ENCODE measurements around the gene JMJD8.

The JMJD8 gene

GRCh38 chr16:675884-676564 is 8.1 kb downstream of the JMJD8 start:
- Histone ChIP-seq H3K27me3 (replicated peaks; ENCODE audit: control insufficient read depth, insufficient read depth, low read length, poor library complexity, severe bottlenecking) (no peaks in the 10 kb centered on the region), H3K36me3 (ENCODE audit: control insufficient read depth, insufficient read depth, low read length) (peaks cover 29% of the 10 kb centered on the region), H3K27ac (ENCODE audit: insufficient read depth, low read length, poor library complexity, severe bottlenecking) (no peak overlapping the region), H3K4me1 (ENCODE audit: control insufficient read depth, insufficient read depth, low read length, poor library complexity, severe bottlenecking) (peaks cover 31% of the 10 kb centered on the region), H3K9me3 (ENCODE audit: control insufficient read depth, low read length) (no peaks in the 10 kb centered on the region), H3K4me3 (ENCODE audit: insufficient read depth, low read depth, low read length, poor library complexity, severe bottlenecking) (no peak overlapping the region)
- DNase-seq = no peak

- Histone ChIP-seq H3K27ac (ENCODE audit: insufficient read depth, low read length, poor library complexity, severe bottlenecking) (no peak within 1 kb of the TSS), H3K36me3 (ENCODE audit: control insufficient read depth, insufficient read depth, low read length) (peaks cover 37% of the 10 kb centered on the region), H3K4me3 (ENCODE audit: insufficient read depth, low read depth, low read length, poor library complexity, severe bottlenecking) (no peak within 1 kb of the TSS)
These were observed 8.9 kb downstream of the JMJD8 start, which contains the start of gene RHBDL1 for GRCh38 chr16:674968-675883. RHBDL1 (plus strand) TSS chr16:675671; CDS start chr16:675791, 120 bp downstream.

GRCh38 chr16:674214-674881 is 9.8 kb downstream of the JMJD8 start:
- Histone ChIP-seq H3K4me1 (ENCODE audit: control insufficient read depth, insufficient read depth, low read length, poor library complexity, severe bottlenecking) (peaks cover 24% of the 10 kb centered on the region), H3K27ac (ENCODE audit: insufficient read depth, low read length, poor library complexity, severe bottlenecking) (no peak overlapping the region), H3K9me3 (ENCODE audit: control insufficient read depth, low read length) (no peaks in the 10 kb centered on the region), H3K27me3 (replicated peaks; ENCODE audit: control insufficient read depth, insufficient read depth, low read length, poor library complexity, severe bottlenecking) (no peaks in the 10 kb centered on the region), H3K4me3 (ENCODE audit: insufficient read depth, low read depth, low read length, poor library complexity, severe bottlenecking) (no peak overlapping the region), H3K36me3 (ENCODE audit: control insufficient read depth, insufficient read depth, low read length) (peaks cover 45% of the 10 kb centered on the region)
- DNase-seq = no peak

More at GRCh38 chr16:674968-675883, 8.9 kb downstream of the JMJD8 start, which contains the start of gene RHBDL1:
- H3K4me1 ChIP-seq (ENCODE audit: control insufficient read depth, insufficient read depth, low read length, poor library complexity, severe bottlenecking) = peaks cover 27% of the 10 kb centered on the region
- H3K27me3 ChIP-seq (replicated peaks; ENCODE audit: control insufficient read depth, insufficient read depth, low read length, poor library complexity, severe bottlenecking) = no peaks in the 10 kb centered on the region
- no peak for DNase-seq
- no peaks in the 10 kb centered on the region for H3K9me3 ChIP-seq (ENCODE audit: control insufficient read depth, low read length)

GRCh38 chr16:673399-673991 is 10.6 kb downstream of the JMJD8 start:
- Histone ChIP-seq H3K9me3 (ENCODE audit: control insufficient read depth, low read length) (no peaks in the 10 kb centered on the region), H3K4me3 (ENCODE audit: insufficient read depth, low read depth, low read length, poor library complexity, severe bottlenecking) (no peak overlapping the region), H3K4me1 (ENCODE audit: control insufficient read depth, insufficient read depth, low read length, poor library complexity, severe bottlenecking) (peaks cover 21% of the 10 kb centered on the region), H3K27me3 (replicated peaks; ENCODE audit: control insufficient read depth, insufficient read depth, low read length, poor library complexity, severe bottlenecking) (no peaks in the 10 kb centered on the region), H3K36me3 (ENCODE audit: control insufficient read depth, insufficient read depth, low read length) (peaks cover 48% of the 10 kb centered on the region), H3K27ac (ENCODE audit: insufficient read depth, low read length, poor library complexity, severe bottlenecking) (no peak overlapping the region)
- no peak for DNase-seq

DNA sequence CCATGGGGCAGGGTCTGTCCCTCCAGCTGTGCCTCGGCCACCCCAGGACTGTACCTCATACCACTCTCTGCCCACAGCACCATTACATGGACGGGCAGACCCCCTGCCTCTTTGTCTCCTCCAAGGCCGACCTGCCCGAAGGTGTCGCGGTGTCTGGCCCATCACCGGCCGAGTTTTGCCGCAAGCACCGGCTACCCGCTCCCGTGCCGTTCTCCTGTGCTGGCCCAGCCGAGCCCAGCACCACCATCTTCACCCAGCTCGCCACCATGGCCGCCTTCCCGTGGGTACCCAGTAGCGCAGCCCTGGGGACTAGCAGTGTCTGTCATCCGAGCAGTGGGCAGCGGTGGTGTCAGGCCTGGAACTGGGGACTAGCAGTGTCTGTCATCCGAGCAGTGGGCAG is 11.3 kb downstream of the JMJD8 start:
- Histone ChIP-seq H3K4me3 (ENCODE audit: insufficient read depth, low read depth, low read length, poor library complexity, severe bottlenecking) (no peak overlapping the region), H3K27me3 (replicated peaks; ENCODE audit: control insufficient read depth, insufficient read depth, low read length, poor library complexity, severe bottlenecking) (no peaks in the 10 kb centered on the region), H3K27ac (ENCODE audit: insufficient read depth, low read length, poor library complexity, severe bottlenecking) (no peak overlapping the region), H3K4me1 (ENCODE audit: control insufficient read depth, insufficient read depth, low read length, poor library complexity, severe bottlenecking) (peaks cover 25% of the 10 kb centered on the region), H3K9me3 (ENCODE audit: control insufficient read depth, low read length) (no peaks in the 10 kb centered on the region), H3K36me3 (ENCODE audit: control insufficient read depth, insufficient read depth, low read length) (peaks cover 48% of the 10 kb centered on the region)
- DNase-seq = no peak

DNA sequence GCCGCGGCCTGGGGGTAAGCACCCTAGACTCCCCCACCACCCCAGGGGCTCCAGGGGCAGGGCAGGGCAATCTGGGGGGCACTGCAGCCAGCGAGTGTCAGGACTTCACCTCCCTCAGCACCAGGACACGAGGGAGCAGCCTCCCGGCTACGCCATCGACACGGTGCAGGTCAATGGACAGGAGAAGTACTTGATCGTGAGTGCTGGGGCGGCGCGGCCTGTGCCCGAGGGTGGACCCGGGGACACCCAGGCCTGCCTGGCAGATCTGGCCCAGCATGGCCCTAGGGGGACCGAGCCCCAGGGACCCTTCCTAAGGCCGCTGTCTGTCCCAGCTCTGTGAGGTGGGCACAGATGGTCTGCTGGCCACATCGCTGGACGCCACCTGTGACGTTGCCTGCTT is 11.8 kb downstream of the JMJD8 start:
- Histone ChIP-seq H3K36me3 (ENCODE audit: control insufficient read depth, insufficient read depth, low read length) (peaks cover 48% of the 10 kb centered on the region), H3K4me3 (ENCODE audit: insufficient read depth, low read depth, low read length, poor library complexity, severe bottlenecking) (no peak overlapping the region), H3K9me3 (ENCODE audit: control insufficient read depth, low read length) (no peaks in the 10 kb centered on the region), H3K27ac (ENCODE audit: insufficient read depth, low read length, poor library complexity, severe bottlenecking) (no peak overlapping the region), H3K4me1 (ENCODE audit: control insufficient read depth, insufficient read depth, low read length, poor library complexity, severe bottlenecking) (peaks cover 29% of the 10 kb centered on the region), H3K27me3 (replicated peaks; ENCODE audit: control insufficient read depth, insufficient read depth, low read length, poor library complexity, severe bottlenecking) (no peaks in the 10 kb centered on the region)
- no peak for DNase-seq

GRCh38 chr16:671353-672131 is 12.6 kb downstream of the JMJD8 start:
- no peak for DNase-seq
- no peak overlapping the region for H3K4me3 ChIP-seq (ENCODE audit: insufficient read depth, low read depth, low read length, poor library complexity, severe bottlenecking)
- peaks cover 48% of the 10 kb centered on the region for H3K36me3 ChIP-seq (ENCODE audit: control insufficient read depth, insufficient read depth, low read length)

GRCh38 chr16:670485-671352 is 13.4 kb downstream of the JMJD8 start:
- Histone ChIP-seq H3K36me3 (ENCODE audit: control insufficient read depth, insufficient read depth, low read length) (peaks cover 48% of the 10 kb centered on the region), H3K4me1 (ENCODE audit: control insufficient read depth, insufficient read depth, low read length, poor library complexity, severe bottlenecking) (peaks cover 24% of the 10 kb centered on the region)

More at GRCh38 chr16:671353-672131, 12.6 kb downstream of the JMJD8 start:
- Histone ChIP-seq H3K27me3 (replicated peaks; ENCODE audit: control insufficient read depth, insufficient read depth, low read length, poor library complexity, severe bottlenecking) (no peaks in the 10 kb centered on the region), H3K4me1 (ENCODE audit: control insufficient read depth, insufficient read depth, low read length, poor library complexity, severe bottlenecking) (peaks cover 29% of the 10 kb centered on the region), H3K27ac (ENCODE audit: insufficient read depth, low read length, poor library complexity, severe bottlenecking) (no peak overlapping the region), H3K9me3 (ENCODE audit: control insufficient read depth, low read length) (no peaks in the 10 kb centered on the region)

More at GRCh38 chr16:670485-671352, 13.4 kb downstream of the JMJD8 start:
- no peak for DNase-seq
- no peaks in the 10 kb centered on the region for H3K27me3 ChIP-seq (replicated peaks; ENCODE audit: control insufficient read depth, insufficient read depth, low read length, poor library complexity, severe bottlenecking)
- H3K9me3 ChIP-seq (ENCODE audit: control insufficient read depth, low read length) = no peaks in the 10 kb centered on the region
- no peak overlapping the region for H3K4me3 ChIP-seq (ENCODE audit: insufficient read depth, low read depth, low read length, poor library complexity, severe bottlenecking)
- no peak overlapping the region for H3K27ac ChIP-seq (ENCODE audit: insufficient read depth, low read length, poor library complexity, severe bottlenecking)
